ENCODE results near the gene DLX3. TPM values are rescaled to one million over a fixed set of nuclear protein-coding genes. Genes with fewer than 3 reads are reported as not detected.

DLX3 gene
- total RNA-seq, 3 donors from 2014 or later, result 0.22 TPM; not detected in 2

- Histone ChIP-seq H3K4me1 (ENCODE audit: low read depth) (no peaks in the 10 kb centered on the region), H3K4me3 (no peak overlapping the region), H3K36me3 (ENCODE audit: low read depth) (no peaks in the 10 kb centered on the region), H3K9me3 (no peaks in the 10 kb centered on the region)
- ATAC-seq (no peak), DNase-seq (no peak)
- intact Hi-C loops (cut with DNase I, micrococcal nuclease), result no loop called here
- TF ChIP-seq CTCF (IDR thresholded peaks at IDR 0.05), result no peak
Observed at GRCh38 chr17:49984776-49985175, 10.2 kb downstream of the DLX3 start.

GRCh38 chr17:49984283-49984682 is 10.7 kb downstream of the DLX3 start:
- TF ChIP-seq CTCF (IDR thresholded peaks at IDR 0.05), result no peak
- ATAC-seq (no peak), DNase-seq (no peak)
- Histone ChIP-seq H3K4me3 (no peak overlapping the region), H3K4me1 (ENCODE audit: low read depth) (no peaks in the 10 kb centered on the region), H3K36me3 (ENCODE audit: low read depth) (no peaks in the 10 kb centered on the region), H3K9me3 (no peaks in the 10 kb centered on the region)
- intact Hi-C loops (cut with DNase I, micrococcal nuclease), result no loop called here

- intact Hi-C loops (cut with DNase I, micrococcal nuclease), result no loop called here
- no peak for ATAC-seq
- H3K9me3 ChIP-seq, result no peaks in the 10 kb centered on the region
- H3K4me1 ChIP-seq (ENCODE audit: low read depth), result no peaks in the 10 kb centered on the region
- no peak for TF ChIP-seq CTCF (IDR thresholded peaks at IDR 0.05)
- no peak overlapping the region for H3K4me3 ChIP-seq
- H3K36me3 ChIP-seq (ENCODE audit: low read depth), result no peaks in the 10 kb centered on the region
- no peak for DNase-seq
Observed at GRCh38 chr17:49980703-49981197, 14.3 kb downstream of the DLX3 start.

- no peaks in the 10 kb centered on the region for H3K4me1 ChIP-seq (ENCODE audit: low read depth)
- no peak for ATAC-seq
- no peak for TF ChIP-seq CTCF (IDR thresholded peaks at IDR 0.05)
- H3K4me3 ChIP-seq, result no peak overlapping the region
- no peak for DNase-seq
- intact Hi-C loops (cut with DNase I, micrococcal nuclease), result no loop called here
- H3K36me3 ChIP-seq (ENCODE audit: low read depth), result no peaks in the 10 kb centered on the region
- no peaks in the 10 kb centered on the region for H3K9me3 ChIP-seq
Observed at GRCh38 chr17:49979748-49980479, 15.1 kb downstream of the DLX3 start.

GRCh38 chr17:49978501-49978900 is 16.5 kb downstream of the DLX3 start:
- H3K36me3 ChIP-seq (ENCODE audit: low read depth), result no peaks in the 10 kb centered on the region
- DNase-seq, result no peak
- H3K4me1 ChIP-seq (ENCODE audit: low read depth), result no peaks in the 10 kb centered on the region
- no peak overlapping the region for H3K4me3 ChIP-seq
- H3K9me3 ChIP-seq, result no peaks in the 10 kb centered on the region
- no peak for TF ChIP-seq CTCF (IDR thresholded peaks at IDR 0.05)
- no peak for ATAC-seq
- intact Hi-C loops (cut with DNase I, micrococcal nuclease), result no loop called here

Data from mucosa of descending colon (tissue), 3 donors.